ENCODE results near the gene PPP1R12B. TPM values are rescaled to one million over a fixed set of nuclear protein-coding genes. Genes with fewer than 3 reads are reported as not detected.

PPP1R12B gene
- total RNA-seq, 1 donor from 2014 or later: 31.2 TPM

GRCh38 chr1:202584707-202585589 lies 236.4 kb downstream of the PPP1R12B start:
- no peak overlapping the region for H3K4me3 Mint-ChIP-seq
- H3K36me3 Mint-ChIP-seq: peaks cover 24% of the 10 kb centered on the region
- TF ChIP-seq, protein P1, sequence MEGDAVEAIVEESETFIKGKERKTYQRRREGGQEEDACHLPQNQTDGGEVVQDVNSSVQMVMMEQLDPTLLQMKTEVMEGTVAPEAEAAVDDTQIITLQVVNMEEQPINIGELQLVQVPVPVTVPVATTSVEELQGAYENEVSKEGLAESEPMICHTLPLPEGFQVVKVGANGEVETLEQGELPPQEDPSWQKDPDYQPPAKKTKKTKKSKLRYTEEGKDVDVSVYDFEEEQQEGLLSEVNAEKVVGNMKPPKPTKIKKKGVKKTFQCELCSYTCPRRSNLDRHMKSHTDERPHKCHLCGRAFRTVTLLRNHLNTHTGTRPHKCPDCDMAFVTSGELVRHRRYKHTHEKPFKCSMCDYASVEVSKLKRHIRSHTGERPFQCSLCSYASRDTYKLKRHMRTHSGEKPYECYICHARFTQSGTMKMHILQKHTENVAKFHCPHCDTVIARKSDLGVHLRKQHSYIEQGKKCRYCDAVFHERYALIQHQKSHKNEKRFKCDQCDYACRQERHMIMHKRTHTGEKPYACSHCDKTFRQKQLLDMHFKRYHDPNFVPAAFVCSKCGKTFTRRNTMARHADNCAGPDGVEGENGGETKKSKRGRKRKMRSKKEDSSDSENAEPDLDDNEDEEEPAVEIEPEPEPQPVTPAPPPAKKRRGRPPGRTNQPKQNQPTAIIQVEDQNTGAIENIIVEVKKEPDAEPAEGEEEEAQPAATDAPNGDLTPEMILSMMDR (conservative IDR thresholded peaks at IDR 0.05): no peak
- H3K27ac Mint-ChIP-seq: peak overlapping the region; percentile 56
- peaks cover 74% of the 10 kb centered on the region for H3K4me1 Mint-ChIP-seq (ENCODE audit: unreplicated experiment)
- DNase-seq (ENCODE audit: extremely low spot score, unreplicated experiment): no peak
- H3K9me3 Mint-ChIP-seq: no peaks in the 10 kb centered on the region
- H3K27me3 Mint-ChIP-seq: no peaks in the 10 kb centered on the region

DNA sequence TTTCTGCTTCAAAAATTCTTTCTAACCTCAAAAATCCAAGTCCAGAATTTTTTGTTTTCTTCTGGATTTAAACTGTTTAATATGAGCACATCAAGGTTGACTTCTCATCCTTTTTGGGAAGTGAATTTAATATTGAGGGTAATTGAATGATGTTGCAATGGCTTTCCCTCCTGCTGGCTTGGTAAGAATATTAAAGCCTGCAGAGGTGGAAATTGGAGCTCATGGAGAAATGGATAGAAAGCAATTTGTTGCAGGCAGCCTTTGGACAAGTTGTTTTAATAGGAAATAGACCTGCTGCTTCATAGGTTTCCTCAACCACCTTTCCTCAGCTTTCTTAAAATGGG lies 237.1 kb downstream of the PPP1R12B start:
- H3K27ac Mint-ChIP-seq: peak overlapping the region; percentile 95
- H3K36me3 Mint-ChIP-seq: peaks cover 24% of the 10 kb centered on the region
- TF ChIP-seq, protein P1 (conservative IDR thresholded peaks at IDR 0.05): no peak

GRCh38 chr1:202586018-202586821 lies 237.7 kb downstream of the PPP1R12B start:
- Mint-ChIP-seq H3K9me3 (no peaks in the 10 kb centered on the region), H3K4me1 (ENCODE audit: unreplicated experiment) (peaks cover 71% of the 10 kb centered on the region), H3K4me3 (peak overlapping the region; percentile 63), H3K36me3 (peaks cover 19% of the 10 kb centered on the region), H3K27me3 (no peaks in the 10 kb centered on the region), H3K27ac (peak overlapping the region; percentile 95)
- TF ChIP-seq, protein P1 (conservative IDR thresholded peaks at IDR 0.05): no peak
- no peak for DNase-seq (ENCODE audit: extremely low spot score, unreplicated experiment)

More for the DNA sequence above, 237.1 kb downstream of the PPP1R12B start:
- Mint-ChIP-seq H3K27me3 (no peaks in the 10 kb centered on the region), H3K9me3 (no peaks in the 10 kb centered on the region), H3K4me3 (no peak overlapping the region), H3K4me1 (ENCODE audit: unreplicated experiment) (peaks cover 71% of the 10 kb centered on the region)
- DNase-seq (ENCODE audit: extremely low spot score, unreplicated experiment): no peak

DNA sequence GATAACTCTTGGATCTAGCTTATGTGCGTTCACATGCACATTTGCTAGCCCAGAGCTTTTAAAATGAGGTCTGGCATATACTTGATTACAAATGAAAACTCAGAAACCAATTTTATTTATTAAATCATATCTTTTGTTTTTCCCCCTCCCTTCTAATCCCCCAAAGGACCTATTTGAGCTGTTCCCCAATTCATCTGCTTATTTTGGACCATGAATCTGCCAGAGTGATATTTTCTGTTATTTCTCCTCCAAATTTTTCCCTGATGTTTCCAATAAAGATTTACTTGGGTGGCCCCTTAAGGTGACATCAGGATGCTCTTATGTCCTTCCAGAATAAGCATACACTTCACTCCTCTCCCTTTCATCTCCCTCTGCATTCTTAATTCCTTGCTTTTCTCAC lies 238.4 kb downstream of the PPP1R12B start:
- Mint-ChIP-seq H3K27me3 (no peaks in the 10 kb centered on the region), H3K9me3 (no peaks in the 10 kb centered on the region), H3K4me1 (ENCODE audit: unreplicated experiment) (peaks cover 66% of the 10 kb centered on the region), H3K36me3 (peaks cover 13% of the 10 kb centered on the region), H3K27ac (peak overlapping the region; percentile 95), H3K4me3 (no peak overlapping the region)
- TF ChIP-seq, protein P1 (conservative IDR thresholded peaks at IDR 0.05): no peak
- DNase-seq (ENCODE audit: extremely low spot score, unreplicated experiment): no peak

DNA sequence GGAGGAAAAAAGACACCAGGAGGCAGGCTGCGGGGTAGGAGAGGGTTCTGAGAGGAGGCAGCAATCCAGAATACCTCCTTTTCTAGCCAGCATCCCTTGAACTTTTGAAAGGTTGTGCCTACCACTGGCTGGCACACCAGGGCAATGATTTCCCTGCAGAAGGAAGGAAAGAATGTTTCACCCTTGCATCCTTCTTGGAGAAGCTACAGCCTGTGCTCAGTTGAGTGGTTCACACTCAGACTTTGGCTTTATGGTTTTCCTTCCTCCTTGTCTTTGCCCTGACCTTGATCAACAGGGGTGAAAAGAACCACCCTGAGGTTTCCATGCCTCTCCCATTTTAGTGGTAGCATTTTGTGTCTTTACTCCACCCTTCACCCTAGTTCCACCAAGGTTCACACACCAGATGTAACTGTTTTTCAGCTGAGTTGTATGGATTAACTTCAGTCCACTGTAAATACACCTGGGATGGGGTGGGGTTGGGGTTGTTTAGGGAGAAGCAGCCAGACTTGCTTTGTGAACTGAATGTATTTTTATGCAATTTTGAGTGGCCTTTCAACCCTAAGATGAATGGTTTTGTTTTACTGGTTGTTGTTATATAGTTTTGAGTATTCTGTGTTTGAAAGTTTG lies 239.5 kb downstream of the PPP1R12B start:
- TF ChIP-seq, protein P1 (conservative IDR thresholded peaks at IDR 0.05): no peak
- H3K9me3 Mint-ChIP-seq: no peaks in the 10 kb centered on the region
- H3K36me3 Mint-ChIP-seq: peaks cover 8% of the 10 kb centered on the region
- no peaks in the 10 kb centered on the region for H3K27me3 Mint-ChIP-seq
- H3K4me1 Mint-ChIP-seq (ENCODE audit: unreplicated experiment): peaks cover 61% of the 10 kb centered on the region
- H3K4me3 Mint-ChIP-seq: no peak overlapping the region
- peak overlapping the region; percentile 95 for H3K27ac Mint-ChIP-seq
- DNase-seq (ENCODE audit: extremely low spot score, unreplicated experiment): no peak
